Measurements from ENCODE around the gene PRRC2B.

DNA sequence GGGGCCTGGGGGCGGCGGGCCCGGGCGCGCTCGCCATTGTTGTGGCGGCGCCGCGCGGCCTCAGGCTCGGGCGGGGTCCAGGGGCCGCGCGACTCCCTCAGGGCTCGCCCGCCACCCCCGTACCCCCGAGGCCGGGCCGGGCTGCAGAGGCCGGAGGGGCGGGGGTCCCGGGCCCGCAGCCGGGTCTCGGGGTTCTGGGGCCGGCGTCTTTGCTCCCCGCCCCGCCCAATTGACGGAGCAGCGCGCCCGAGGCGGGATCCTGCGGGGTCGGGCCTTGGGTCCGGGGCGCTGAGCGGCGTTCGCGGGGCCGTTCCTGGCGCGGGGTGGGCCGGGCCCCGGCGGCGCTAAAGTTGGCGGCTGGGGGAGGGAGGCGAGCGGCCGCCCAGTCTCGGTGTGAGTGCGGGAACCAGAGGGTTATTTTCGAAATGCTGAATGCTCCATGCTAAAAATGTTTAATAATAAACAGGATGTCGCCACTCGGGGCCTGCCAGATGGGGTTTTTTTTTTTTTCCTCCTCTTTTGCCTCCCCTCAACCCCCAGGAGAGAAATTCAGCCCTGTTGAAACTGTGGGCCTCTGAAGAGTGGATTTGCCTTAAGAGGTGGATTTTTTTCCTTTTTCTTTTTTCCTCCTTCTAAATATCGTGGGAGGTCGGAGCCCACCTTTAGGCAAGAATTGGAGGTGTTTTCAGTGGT lies 724 bp downstream of the PRRC2B start:
- no peak for TF ChIP-seq ZNF462 (CRISPR knock-in tag; IDR thresholded peaks at IDR 0.05)
- TF ChIP-seq CTCF (conservative IDR thresholded peaks at IDR 0.05; ENCODE audit: low read depth in 2 of 2): no peak
- no peak for TF ChIP-seq JUNB (IDR thresholded peaks at IDR 0.05; ENCODE audit: unreplicated experiment)
- no peak for TF ChIP-seq EZH2 (IDR thresholded peaks at IDR 0.05; ENCODE audit: low read depth, unreplicated experiment)
